Measurements from ENCODE around the gene NRXN3. TPM values are rescaled to one million over a fixed set of nuclear protein-coding genes. Genes with fewer than 3 reads are reported as not detected.

NRXN3 gene
- total RNA-seq, 2 experiments from 2014 or later: not detected

- intact Hi-C loops (cut with micrococcal nuclease; ENCODE audit: unreplicated experiment): no loop called here
- H3K4me2 ChIP-seq (ENCODE audit: low read length): no peak overlapping the region
- H2AFZ ChIP-seq (ENCODE audit: low read length): no peak overlapping the region
- no TSS peak for BruUV-seq (replicated peaks)
- H3K4me1 ChIP-seq (ENCODE audit: insufficient read depth, low read length, poor library complexity, severe bottlenecking): no peaks in the 10 kb centered on the region
- H3K9me3 ChIP-seq (ENCODE audit: low read length): no peaks in the 10 kb centered on the region
- no peak overlapping the region for H3K4me3 ChIP-seq (ENCODE audit: low read depth, low read length, poor library complexity, severe bottlenecking)
- ChIA-PET POLR2A (no interaction called here), CTCF (ENCODE audit: unreplicated experiment) (no interaction called here)
- no peaks in the 10 kb centered on the region for H3K79me2 ChIP-seq (ENCODE audit: insufficient read depth, low read depth, low read length)
- no peaks in the 10 kb centered on the region for H4K20me1 ChIP-seq (ENCODE audit: insufficient read depth, low read length)
- H3K27ac ChIP-seq (ENCODE audit: low read depth, low read length, poor library complexity, severe bottlenecking): no peak overlapping the region
- no peaks in the 10 kb centered on the region for H3K36me3 ChIP-seq (ENCODE audit: insufficient read depth, low read length)
- TF ChIP-seq EZH2phosphoT487 (IDR thresholded peaks at IDR 0.05; ENCODE audit: borderline replicate concordance, low read depth, low read length) (no peak), CTCF (conservative IDR thresholded peaks at IDR 0.05; ENCODE audit: low read length) (no peak)
- no peaks in the 10 kb centered on the region for H3K9me2 ChIP-seq (ENCODE audit: insufficient read depth, low read length)
- no peak for DNase-seq (ENCODE audit: low spot score)
These were observed 1491.6 kb downstream of the NRXN3 start for GRCh38 chr14:79661752-79662151.

- Histone ChIP-seq H3K9me3 (ENCODE audit: low read length) (no peaks in the 10 kb centered on the region), H3K27ac (ENCODE audit: low read depth, low read length, poor library complexity, severe bottlenecking) (no peak overlapping the region), H3K9me2 (ENCODE audit: insufficient read depth, low read length) (no peaks in the 10 kb centered on the region), H3K4me1 (ENCODE audit: insufficient read depth, low read length, poor library complexity, severe bottlenecking) (no peaks in the 10 kb centered on the region), H4K20me1 (ENCODE audit: insufficient read depth, low read length) (no peaks in the 10 kb centered on the region), H3K36me3 (ENCODE audit: insufficient read depth, low read length) (no peaks in the 10 kb centered on the region), H3K4me3 (ENCODE audit: low read depth, low read length, poor library complexity, severe bottlenecking) (no peak overlapping the region), H2AFZ (ENCODE audit: low read length) (no peak overlapping the region), H3K4me2 (ENCODE audit: low read length) (no peak overlapping the region), H3K79me2 (ENCODE audit: insufficient read depth, low read depth, low read length) (no peaks in the 10 kb centered on the region)
- no peak for DNase-seq (ENCODE audit: low spot score)
- ChIA-PET CTCF (ENCODE audit: unreplicated experiment) (no interaction called here), POLR2A (no interaction called here)
- intact Hi-C loops (cut with micrococcal nuclease; ENCODE audit: unreplicated experiment): no loop called here
- BruUV-seq (replicated peaks): no TSS peak
- TF ChIP-seq EZH2phosphoT487 (IDR thresholded peaks at IDR 0.05; ENCODE audit: borderline replicate concordance, low read depth, low read length) (no peak), CTCF (conservative IDR thresholded peaks at IDR 0.05; ENCODE audit: low read length) (no peak)
These were observed 1493.3 kb downstream of the NRXN3 start for GRCh38 chr14:79663453-79663852.

- Histone ChIP-seq H3K36me3 (ENCODE audit: insufficient read depth, low read length) (no peaks in the 10 kb centered on the region), H2AFZ (ENCODE audit: low read length) (no peak overlapping the region), H3K4me2 (ENCODE audit: low read length) (no peak overlapping the region), H4K20me1 (ENCODE audit: insufficient read depth, low read length) (no peaks in the 10 kb centered on the region), H3K9me3 (ENCODE audit: low read length) (no peaks in the 10 kb centered on the region), H3K27ac (ENCODE audit: low read depth, low read length, poor library complexity, severe bottlenecking) (no peak overlapping the region), H3K9me2 (ENCODE audit: insufficient read depth, low read length) (no peaks in the 10 kb centered on the region), H3K4me1 (ENCODE audit: insufficient read depth, low read length, poor library complexity, severe bottlenecking) (no peaks in the 10 kb centered on the region), H3K79me2 (ENCODE audit: insufficient read depth, low read depth, low read length) (no peaks in the 10 kb centered on the region), H3K4me3 (ENCODE audit: low read depth, low read length, poor library complexity, severe bottlenecking) (no peak overlapping the region)
- intact Hi-C loops (cut with micrococcal nuclease; ENCODE audit: unreplicated experiment): no loop called here
- no TSS peak for BruUV-seq (replicated peaks)
- ChIA-PET CTCF (ENCODE audit: unreplicated experiment) (no interaction called here), POLR2A (interaction anchor here (0.5 kb wide), 1 partner anchor 548 kb away, joined by 3 read pairs; no protein-coding TSS in a partner anchor)
- TF ChIP-seq EZH2phosphoT487 (IDR thresholded peaks at IDR 0.05; ENCODE audit: borderline replicate concordance, low read depth, low read length) (no peak), CTCF (conservative IDR thresholded peaks at IDR 0.05; ENCODE audit: low read length) (no peak)
- no peak for DNase-seq (ENCODE audit: low spot score)
These were observed 1495.4 kb downstream of the NRXN3 start for GRCh38 chr14:79665556-79665955.
